HG03280 (cell line): Measurements from ENCODE around the gene TRIM7.
"Not testable (repeated sequence)": the region's sequence is repeated elsewhere in the genome, so short reads cannot be mapped to it uniquely, and the experiment has no call there.

ENCODE experiments used
- ATAC-seq: cut with Tn5 transposase; IDR thresholded peaks from one replicate; pipeline ENCODE4 v1.9.1; 2021; ENCODE audit warnings: mild to moderate bottlenecking, moderate library complexity; ENCODE audit not compliant: unreplicated experiment

Gene TRIM7

DNA sequence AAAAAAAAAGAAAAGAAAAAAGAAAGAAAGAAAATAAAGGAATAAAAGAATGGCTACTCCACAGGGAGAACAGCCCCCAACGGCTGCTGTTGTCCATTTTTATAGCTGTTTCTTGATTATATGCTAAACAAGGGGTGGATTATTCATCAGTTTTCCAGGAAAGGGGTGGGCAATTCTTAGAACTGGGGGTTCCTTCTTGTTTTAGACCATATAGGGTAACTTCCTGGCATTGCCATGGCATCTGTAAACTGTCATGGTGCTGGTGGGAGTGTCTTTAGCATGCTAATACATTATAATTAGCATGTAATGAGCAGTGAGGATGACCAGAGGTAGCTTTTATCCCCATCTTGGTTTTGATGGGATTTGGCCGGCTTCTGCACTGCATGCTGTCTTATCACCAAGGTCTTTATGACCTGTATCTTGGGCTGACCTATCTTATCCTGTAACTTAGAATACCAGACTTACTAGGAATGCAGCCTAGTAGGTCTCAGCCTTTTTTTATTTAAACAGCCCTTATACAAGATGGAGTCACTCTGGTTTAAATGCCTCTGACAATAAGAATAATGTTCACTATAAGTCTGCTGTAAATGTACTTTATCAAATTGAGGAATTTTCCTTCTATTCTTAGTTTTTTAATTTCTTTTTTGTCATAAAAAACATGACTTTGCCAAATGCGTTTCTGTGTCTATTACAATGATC lies 28.6 kb downstream of the TRIM7 start:
- no peak for ATAC-seq

DNA sequence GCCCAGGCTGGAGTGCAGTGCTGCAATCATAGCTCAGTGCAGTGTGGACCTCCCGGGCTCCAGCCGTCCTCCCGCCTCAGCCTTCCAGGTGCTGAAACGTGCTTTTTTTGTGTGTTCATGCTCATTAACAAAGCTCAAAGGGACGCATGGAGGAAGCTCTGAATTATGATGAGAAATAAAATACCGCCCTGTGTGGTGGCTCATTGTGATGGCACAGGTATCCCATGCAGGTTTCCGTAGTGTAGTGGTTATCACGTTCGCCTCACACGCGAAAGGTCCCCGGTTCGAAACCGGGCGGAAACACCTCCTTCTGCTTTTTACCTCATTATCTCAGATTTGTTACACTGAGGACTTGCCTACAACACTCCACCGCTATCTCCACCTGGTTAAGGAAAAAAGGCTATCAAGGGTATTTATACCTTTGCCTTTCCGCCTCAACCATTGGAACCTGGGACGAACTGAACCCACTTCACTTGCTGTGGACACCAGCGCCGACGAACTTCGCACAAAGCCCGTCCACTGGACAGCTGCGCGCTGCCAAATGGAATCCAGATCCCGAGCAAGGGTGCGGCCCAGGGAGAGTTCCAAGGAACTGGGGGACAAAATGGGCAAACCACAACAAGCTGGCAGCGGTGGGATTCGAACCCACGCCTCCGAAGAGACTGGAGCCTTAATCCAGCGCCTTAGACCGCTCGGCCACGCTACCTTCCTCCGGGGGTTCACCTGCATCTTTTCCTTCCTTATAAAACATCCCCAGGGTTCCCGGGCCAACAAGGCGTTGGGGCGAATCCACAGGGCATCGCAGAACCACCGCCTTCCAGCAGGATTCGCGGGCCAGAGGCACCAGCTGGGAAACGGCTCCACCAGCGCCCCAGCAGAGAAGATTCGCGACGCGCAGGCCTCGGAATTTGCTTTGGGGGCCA lies 31.3 kb downstream of the TRIM7 start:
- ATAC-seq: peak; percentile 37

DNA sequence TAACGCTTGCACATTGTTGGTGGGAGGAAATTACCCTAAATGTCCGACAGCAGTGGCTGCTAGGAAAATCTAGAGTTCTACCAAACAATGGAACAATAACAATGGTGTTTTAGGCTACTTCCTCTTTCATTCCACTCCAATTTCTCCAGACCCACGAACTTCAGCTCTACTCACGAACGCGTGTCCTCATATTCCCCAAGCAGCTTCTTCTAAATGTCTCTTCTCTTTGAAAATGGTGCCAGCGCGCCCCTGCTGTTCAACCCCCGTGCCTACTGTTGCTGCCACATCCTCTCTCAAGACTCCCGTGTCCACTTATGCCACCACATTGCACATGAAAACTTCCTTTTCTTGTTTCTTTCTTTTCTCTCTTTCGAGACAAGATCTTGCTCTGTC lies 32.0 kb downstream of the TRIM7 start:
- ATAC-seq: peak; percentile 51

DNA sequence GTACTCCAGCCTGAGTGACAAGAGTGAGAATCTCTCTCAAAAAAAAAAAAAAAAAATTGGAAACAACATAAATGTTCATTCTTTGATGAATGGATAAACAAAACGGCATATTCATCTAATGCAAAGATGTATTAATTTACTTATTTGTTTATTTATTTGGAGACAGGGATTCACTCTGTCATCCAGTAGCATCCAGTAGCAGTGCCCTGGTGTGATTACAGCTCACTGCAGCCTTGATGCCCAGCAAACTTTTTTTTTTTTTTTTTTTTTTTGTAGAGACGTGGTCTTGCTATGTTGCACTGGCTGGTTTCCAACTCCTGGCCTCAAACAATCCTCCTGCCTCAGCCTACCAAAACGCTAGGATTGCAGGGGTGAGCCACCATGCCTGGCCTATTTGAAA lies 33.2 kb downstream of the TRIM7 start:
- ATAC-seq: no peak

DNA sequence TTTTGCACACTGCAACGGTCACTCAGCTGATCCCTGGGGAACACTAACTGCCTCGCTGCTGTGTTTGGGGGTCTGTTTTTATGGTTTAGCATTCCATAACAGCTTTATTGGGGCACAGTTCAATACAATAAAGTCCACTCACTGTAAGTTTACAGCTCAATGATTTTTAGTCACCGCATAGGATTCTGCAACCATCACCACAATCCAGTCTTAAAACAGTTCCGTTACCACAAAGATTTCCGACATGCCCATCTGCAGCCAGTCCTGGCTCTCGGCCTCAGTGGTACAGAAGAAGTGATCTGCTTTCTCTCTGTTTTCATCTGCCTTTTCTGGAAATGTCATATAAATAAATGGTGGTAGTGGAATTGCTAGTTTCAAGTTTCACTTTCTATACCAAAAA lies 34.0 kb downstream of the TRIM7 start:
- no peak for ATAC-seq

DNA sequence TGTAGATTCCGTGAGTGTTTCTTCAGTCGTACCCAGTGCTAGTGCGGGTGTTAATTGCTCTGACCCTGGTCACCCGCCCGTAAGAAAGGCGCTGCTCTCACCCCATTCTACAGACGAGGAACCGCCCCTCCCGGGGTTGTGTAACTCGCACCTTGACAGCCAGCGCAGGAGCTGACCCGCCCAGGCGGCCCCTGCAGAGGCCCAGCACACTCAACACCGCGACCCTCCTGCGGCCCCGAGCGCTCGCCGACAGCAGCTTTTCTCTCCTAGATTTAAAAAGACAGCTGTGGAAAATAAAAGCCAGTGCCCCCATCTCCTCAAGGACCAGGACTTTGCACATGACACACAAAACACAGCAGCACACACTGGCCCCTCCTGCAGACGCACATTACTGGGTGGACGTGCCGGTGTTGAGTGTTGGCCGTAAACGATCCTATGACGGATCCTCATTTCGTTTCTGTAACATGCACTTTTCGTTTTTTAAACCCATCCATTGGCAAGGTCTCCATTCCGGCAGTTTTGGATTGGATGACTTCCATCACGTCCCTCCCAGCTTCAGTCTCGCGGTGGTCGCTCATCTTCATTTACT lies 34.7 kb downstream of the TRIM7 start:
- ATAC-seq: no peak

DNA sequence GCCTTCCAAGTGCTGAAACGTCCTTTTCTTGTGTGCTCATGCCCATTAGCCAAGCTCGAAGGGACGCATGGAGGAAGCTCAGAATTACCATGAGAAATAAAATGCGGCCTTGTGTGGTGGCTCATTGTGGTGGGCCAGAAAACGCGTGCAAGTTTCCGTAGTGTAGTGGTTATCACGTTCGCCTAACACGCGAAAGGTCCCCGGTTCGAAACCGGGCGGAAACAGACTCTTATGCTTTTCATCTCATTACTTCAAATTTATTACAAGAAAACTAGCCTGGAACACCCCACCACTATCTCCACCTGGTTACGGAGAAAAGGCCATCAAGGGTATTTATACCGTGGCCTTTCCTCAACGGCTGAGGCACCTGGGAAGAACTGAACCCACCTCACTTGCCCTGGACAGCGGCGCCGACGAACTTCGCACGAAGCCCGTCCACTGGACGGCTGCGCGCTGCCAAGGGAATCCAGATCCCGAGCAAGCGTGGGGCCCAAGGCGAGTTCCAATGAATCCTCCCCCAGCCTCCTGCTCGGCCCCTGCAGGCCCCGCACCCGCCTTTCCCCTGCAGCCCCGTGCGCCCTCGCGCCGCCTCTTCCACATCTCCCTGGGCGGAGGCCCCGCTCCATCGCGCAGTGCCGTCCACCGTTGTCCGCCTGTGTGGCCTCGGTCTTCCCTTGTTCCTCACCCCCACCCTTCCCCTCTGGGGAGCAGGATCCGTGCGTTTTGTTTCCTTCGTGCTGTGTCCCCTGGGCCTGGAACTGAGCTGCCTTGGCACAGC lies 35.3 kb downstream of the TRIM7 start:
- ATAC-seq: not testable (repeated sequence)

DNA sequence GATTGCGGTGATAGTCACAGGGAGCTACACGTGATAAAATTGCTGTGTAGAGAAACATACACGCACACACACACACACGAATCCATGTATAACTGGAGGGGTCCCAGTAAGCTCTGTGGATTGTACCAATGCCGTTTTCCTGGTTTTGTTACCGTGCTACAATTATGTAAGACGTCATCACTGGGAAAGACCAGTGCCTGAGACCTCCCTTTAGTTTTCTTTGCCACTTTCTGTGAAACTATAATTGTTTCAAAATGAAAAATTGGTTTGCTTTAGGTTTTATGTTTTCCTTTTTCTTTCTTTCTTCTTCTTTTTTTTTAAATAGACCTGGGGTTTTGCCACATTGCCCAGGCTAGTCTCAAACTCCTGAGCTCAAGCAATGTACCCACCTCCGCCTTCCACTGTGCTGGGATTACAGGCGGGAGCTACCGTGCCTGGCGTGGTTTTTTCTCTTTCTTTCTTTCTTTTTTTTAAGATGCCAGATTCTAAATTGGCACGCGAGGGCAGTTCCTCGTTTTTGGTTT lies 36.3 kb downstream of the TRIM7 start:
- ATAC-seq: no peak

DNA sequence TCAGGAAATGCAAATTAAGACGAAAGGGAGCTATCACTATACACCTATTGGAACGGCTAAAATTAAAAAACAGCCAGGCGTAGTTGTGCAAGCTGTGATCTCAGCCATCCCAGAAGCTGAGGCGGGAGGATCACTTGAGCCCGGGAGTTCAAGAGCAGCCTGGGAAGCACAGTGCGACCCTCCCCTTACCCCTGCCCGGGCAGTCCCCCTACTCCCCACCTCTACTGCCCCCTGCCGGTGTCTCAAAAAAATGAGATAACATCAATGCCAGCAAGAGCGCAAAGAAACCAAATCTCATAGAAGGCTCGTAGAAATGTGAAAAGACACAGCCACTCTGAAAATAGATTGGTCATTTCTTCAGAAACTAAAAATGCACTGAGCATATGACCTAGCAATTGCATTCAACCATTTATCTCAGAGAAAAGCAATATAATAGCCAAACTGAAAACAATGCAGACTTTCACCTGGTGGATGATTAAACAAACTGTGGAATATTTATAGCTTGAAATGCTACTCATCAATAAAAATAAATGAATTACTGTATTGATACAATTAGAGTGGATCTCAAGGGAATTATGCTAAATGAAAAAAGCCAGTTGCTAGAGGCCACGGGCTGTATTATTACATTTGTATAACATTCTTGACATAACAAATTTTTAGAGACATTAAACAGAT lies 37.0 kb downstream of the TRIM7 start:
- no peak for ATAC-seq

DNA sequence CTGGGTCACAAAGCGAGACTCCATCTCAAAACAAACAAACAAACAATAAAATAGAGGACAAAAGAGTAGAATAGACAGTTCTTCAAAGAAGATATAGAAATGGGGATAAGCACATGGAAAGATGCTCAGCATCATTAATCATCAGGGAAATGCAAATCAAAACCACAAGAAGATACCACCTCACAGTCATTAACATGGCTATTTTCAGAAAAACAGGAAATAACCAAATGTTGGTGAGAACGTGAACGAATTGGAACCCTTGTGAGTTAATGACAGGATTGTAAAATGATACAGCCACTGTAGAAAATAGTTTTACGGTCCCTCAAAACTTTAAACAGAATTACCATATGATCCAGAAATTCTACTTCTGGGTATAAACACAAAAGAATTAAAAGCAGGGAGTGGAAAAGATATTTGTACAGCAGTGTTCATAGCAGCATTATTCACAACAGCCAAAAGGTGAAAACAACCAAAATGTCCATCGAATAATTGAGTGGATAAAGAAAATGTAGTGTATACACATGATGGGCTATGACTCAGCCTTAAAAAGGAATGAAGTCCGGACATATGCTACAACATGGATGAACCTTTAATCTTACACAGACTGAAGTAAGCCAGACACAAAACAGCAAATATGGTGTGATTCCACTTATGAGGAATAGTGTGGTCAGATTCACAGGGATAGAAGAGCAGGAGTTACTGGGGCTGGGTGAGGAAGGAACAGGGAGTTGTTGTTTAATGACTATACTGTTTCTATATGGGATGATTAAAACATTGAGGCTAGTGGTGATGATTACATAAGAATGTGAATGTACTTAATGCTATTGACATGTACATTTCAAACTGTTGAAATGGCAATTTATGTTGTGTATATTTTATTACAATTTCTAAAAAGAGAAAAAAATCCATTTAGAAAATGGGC lies 37.9 kb downstream of the TRIM7 start:
- no peak for ATAC-seq

DNA sequence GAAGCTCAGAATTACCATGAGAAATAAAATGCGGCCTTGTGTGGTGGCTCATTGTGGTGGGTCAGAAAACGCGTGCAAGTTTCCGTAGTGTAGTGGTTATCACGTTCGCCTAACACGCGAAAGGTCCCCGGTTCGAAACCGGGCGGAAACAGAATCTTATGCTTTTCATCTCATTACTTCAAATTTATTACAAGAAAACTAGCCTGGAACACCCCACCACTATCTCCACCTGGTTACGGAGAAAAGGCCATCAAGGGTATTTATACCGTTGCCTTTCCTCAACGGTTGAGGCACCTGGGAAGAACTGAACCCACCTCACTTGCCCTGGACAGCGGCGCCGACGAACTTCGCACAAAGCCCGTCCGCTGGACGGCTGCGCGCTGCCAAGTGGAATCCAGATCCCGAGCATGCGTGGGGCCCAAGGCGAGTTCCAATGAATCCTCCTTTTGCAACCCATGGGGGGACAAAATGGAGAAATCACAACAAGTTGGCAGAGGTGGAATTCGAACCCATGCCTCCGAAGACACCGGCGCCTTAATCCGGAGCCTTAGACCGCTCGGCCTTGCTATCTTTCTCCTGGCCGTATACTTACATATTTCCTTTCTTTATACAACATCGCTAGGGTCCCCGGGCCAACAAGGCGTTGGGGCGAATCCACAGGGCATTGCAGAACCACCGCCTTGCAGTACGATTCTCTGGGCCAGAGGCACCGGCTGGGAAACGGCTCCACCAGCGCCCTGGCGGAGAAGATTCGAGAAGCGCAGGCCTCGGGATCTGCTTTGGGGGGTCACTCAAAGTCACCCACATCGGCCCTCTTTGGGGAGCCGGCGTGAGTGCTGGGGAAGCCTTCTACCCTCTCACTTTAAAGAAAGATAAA lies 40.7 kb downstream of the TRIM7 start:
- no peak for ATAC-seq

DNA sequence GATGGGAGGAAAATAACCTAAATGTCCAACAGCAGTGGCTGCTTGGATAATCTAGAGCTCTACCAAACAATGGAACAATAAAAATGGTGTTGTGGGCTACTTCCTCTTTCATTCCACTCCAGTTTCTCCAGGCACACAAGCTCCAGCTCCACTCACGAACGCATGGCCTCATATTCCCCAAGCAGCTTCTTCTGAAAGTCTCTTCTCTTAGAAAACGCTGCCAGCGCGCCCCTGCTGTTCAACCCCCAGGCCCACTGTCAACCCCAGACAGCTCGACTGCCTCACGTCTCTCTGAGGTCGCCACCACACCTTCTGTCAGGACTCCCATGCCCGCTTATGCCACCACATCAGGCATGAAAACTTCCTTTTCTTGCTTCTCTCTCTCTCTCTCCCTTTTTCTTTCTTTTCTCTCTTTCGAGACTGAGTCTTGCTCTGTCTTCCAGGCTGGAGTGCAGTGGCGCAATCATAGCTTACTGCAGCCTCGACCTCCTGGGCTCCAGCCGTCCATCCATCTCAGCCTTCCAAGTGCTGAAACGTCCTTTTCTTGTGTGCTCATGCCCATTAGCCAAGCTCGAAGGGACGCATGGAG lies 41.4 kb downstream of the TRIM7 start:
- ATAC-seq: no peak

DNA sequence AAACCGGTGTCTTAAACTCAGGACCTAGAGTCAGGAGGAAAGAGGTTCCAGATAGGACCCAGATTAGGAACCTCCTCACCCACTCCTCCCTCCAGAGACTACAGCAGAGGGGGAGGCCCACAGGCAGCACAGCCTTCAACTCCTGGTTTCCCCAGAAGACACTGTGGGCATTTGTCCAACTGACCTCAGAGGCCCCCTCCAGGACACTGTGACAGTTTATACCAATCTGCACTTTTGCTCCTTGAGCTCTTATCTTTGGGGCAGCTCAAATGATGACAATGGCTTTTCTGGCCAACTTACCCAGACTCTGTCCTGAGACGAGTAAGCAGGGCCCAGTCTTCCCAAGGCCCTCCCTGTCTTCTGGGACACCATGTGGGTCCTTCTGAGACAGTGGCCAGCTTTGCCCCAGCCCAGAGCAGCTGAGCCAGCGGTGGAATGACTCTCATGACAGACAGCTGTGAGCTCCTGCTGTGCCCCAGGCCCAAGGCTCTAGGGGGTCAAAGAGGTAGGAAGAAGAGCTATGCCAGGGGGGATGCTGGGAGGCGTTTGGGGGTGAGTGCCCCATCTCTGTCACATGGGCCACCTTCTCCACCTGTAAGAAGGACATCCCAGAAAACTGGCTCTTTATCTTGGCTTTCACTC lies 43.3 kb downstream of the TRIM7 start:
- no peak for ATAC-seq

DNA sequence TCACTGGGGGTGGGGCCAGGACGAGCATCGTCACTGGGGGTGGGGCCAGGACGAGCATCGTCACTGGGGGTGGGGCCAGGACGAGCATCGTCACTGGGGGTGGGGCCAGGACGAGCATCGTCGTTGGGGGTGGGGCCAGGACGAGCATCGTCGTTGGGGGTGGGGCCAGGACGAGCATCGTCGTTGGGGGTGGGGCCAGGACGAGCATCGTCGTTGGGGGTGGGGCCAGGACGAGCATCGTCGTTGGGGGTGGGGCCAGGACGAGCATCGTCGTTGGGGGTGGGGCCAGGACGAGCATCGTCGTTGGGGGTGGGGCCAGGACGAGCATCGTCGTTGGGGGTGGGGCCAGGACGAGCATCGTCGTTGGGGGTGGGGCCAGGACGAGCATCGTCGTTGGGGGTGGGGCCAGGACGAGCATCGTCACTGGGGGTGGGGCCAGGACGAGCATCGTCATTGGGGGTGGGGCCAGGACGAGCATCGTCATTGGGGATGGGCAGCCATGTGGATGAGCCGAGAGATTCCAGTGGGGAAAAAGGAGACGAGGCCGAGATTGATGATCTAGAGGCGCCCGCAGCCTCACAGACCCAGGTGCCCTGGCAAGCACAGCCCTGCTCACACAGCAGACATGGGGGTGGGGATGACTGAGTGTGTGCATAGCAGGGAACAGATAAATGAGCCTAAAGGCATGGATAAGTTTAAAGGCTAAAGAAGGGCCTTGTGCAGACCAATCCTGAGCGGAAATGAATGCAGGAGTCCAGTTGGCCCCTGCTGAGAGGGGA lies 44.1 kb downstream of the TRIM7 start:
- ATAC-seq: not testable (repeated sequence)

DNA sequence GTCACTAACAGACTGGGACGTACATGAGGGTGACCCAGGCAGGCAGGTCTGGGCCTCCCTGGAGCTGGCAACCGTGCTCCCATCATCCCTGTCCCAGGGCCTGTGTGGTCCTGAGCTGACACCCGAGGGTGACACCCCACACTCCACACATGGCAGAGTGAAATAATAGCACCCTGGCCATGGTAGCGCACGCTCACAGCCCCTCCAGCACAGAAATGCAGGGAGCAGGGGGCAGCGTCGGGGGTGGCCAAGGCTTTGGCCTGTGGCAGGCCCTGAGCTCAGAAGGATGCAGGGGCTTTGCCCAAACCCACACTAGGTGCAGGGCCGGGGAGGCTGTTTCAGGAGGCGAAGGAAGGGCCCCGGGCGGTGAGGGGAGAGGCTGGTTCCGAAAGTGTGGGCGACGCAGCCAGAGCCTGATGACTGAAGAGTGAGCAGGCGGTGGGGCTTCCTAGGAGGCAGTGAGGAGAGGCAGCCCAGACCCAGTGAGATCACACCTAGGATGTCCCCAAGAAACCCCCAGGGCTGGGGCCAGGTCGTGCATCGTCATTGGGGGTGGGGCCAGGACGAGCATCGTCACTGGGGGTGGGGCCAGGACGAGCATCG lies 44.7 kb downstream of the TRIM7 start:
- peak; percentile 62 for ATAC-seq
